Fibroblast of gingiva (primary cell): Measurements from ENCODE around the gene TRIM9.

Experiments
- DNase-seq: peaks from one replicate; pipeline ENCODE4 v3.0.0-alpha.2; 2011; ENCODE audit warnings: low read depth

The TRIM9 gene

GRCh38 chr14:51093371-51094281, 1.3 kb downstream of the TRIM9 start:
- no peak for DNase-seq

GRCh38 chr14:51092965-51093364, 1.9 kb downstream of the TRIM9 start:
- no peak for DNase-seq

- no peak for DNase-seq
Measured at GRCh38 chr14:51089278-51089677, 5.6 kb downstream of the TRIM9 start.

DNA sequence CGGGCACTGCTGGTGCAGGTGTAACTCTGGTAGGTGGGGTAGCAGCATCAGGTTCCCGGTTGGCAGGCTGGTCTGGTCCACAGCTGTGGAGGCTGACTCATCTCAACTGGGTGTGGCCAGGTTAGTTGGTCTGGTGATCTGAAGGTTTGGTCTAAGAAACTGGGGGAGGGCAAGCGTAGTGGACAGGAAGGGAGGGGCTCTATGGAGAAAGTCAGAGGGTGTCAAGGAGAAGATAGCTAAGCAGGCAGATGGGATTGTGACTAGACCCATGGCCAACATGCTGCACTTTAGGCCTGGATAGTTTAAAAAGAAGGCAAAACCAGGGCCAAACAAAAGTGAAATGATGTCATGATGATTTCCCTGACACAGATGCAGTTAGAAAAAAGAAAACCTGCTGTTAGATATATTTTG, 7.9 kb downstream of the TRIM9 start:
- no peak for DNase-seq

- no peak for DNase-seq
Measured at GRCh38 chr14:51086044-51086443, 8.9 kb downstream of the TRIM9 start.

GRCh38 chr14:51084962-51085361, 9.9 kb downstream of the TRIM9 start:
- DNase-seq: no peak

DNA sequence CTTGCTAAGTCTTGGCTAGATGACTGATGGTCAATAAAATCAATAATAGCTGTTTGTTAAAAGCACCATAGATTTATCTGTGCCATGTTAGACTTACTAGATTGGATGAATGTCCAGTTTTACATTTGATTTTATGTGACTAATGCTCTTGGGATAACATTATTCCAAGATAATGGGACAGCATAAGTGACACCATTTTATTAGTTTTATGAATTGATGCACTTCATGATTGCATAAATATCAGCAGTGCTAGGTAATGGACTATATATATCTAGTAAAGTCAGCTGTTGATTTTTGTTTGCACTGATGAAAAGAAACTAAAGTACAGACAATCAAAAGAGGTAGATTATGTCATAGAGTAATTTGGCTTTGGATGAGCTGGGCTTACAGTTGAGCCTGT, 10.4 kb downstream of the TRIM9 start:
- DNase-seq: no peak

DNA sequence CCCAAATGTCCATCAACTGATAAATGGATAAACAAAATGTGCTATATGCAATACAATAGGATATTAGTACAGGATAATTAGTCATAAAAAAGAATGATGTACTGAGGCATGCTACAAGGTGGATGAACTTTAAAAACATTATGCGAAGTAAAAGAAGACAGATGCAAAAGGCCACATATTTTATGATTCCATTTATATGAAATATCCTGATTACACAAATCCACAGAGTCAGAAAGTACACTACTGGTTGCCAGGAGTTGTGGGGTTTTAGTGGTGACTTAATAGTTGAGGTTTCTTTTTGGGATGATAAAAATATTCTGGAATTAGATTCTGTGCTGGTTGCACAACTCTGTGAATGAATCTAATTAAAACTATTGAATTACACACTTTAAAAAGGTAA, 12.6 kb downstream of the TRIM9 start:
- DNase-seq: peak; percentile 66

DNA sequence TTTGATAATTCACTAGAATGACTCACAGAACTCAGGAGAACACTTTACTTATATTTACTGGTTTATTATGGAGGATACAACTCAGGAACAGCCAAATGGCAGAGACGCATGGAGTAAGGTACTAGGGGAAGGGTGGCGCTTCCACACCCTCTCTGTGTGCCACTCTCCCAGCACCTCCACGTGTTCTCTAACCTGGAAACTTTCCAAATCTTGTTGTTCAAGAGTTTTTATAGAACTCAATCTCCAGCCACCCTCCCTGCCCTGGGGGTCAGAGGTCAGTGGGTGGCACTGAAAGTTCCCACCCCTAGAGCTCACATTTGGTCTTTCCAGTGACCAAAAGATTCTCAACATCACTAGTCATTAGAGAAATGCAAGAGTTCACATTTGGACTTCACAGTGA, 13.2 kb downstream of the TRIM9 start:
- DNase-seq: no peak

- DNase-seq: no peak
Measured at GRCh38 chr14:51081209-51081608, 13.7 kb downstream of the TRIM9 start.

GRCh38 chr14:51080645-51081044, 14.3 kb downstream of the TRIM9 start:
- DNase-seq: no peak

DNA sequence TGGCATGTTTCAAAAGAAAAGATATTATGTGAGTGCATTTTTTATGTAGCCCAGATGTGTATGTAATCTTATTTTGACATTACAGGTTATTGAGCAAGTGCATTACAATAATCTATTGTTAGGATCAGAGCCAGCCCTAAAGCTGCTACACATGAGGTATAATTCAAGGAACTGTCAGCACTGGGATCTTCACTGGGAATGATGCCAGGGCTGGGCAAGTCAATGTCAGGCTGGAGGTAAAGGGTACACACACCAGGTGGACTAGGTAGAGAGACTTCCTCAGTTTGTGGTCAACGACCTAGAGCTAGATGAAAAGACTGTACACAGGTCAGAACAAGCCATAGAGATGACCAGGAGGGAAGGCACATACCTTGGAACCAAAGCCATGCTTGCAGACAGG, 15.4 kb downstream of the TRIM9 start:
- DNase-seq: no peak

DNA sequence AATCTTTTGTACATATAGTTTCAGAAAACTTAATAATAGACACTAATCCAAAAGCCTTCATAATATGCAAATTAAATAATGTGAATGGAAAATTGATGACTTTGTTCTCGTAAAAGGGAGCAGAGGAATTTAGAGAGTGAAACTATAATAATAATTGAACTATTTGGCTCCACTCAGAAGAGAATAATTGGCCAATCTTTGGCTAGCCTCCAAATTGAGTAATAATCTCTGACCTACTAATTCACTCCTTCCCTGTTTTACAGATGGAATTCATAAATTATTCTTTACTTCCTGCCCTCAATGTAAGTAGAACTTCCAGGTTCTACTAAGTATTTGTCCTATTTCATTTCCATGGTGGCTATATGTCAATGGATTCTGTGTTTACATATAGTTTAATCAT, 15.8 kb downstream of the TRIM9 start:
- DNase-seq: peak; percentile 53

DNA sequence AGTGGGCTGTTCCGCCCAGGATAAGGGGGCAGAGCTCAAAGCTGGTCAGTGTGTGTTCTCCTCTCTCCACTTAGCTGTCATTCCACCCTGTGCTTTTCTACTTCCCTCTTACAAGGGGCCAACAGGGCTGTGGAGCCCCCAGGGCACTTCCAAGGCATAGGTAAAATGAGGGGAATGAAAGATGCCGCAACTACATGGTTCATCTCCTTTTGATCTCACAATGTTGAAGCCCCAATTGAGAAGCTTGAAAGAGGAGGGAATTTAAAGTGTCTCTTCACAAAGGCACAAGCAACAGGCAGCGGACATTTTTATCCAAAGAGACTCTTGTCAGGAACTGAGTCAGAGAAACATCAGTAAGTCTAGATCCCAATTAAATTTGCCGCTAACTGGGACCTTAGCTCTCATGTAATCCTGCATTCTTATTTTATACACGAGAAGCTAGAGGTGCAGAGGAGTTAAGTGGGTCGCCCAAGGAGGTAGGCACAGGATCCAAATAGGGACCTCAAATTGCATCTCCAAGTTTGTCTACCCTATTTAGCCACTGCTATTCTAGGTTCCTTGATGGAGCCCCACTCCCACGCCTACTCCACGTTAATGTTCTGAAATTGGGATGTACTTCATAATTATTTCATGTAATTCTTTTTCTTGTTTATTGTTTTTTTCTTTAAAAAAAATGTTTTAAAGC, 20.1 kb downstream of the TRIM9 start:
- DNase-seq: no peak

DNA sequence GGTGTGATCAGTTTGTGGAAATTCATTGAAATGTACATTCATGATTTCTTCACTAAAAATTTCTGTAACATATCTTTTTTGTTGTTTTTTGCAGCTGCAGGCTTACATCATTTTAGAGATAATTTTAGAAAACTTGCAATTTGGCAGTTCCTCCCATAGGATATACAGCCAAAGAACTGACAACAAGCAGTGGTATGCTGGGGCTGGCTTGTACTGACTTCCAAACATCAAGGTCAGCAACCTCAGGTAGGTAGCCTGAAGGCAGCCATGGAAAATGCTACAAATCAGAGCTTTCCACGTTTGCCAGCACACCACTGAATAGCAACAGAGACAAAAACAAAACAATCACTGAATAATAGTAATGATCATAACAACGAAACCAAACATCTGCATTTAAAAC, 21.2 kb downstream of the TRIM9 start:
- DNase-seq: no peak

GRCh38 chr14:51072976-51073375, 21.9 kb downstream of the TRIM9 start:
- no peak for DNase-seq

DNA sequence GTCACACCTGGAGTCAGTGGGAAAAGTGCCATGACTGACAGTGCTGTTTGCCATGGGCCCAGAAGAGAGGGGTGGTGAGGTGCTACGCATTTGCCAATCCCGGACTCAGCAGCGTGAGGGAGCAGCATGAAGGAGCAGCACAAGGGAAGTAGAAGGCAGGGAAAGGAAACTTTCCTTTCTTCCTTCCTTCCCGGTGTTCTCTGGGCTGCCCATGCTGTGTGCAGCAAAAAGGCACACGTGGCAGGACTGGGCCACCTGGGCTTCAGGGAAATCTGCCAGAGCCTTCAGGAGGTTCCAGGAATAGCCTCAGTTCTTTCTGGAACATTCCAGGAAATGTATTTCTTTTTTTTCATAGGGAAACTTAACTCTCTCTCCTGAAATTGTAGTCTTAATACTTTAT, 23.0 kb downstream of the TRIM9 start:
- DNase-seq: no peak

DNA sequence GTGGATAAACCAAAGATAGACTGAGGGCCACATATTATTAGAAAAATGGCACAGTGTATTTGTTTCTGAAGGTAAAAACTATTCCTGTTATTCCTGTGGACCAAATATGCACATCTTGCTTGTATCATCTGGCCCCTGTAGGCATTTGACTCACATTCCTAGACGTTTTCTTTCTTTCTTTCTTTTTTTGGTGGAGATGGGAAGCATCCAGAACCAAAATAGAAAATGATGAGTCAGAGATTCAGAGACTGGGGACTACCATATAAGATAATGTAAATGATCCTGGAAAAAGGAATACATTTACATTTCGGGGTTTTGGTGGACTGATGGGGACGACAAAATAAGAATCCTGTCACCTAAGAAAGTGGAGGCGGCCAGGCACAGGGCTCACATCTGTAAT, 24.2 kb downstream of the TRIM9 start:
- no peak for DNase-seq

- peak; percentile 26 for DNase-seq
Measured at GRCh38 chr14:51069055-51069454, 25.9 kb downstream of the TRIM9 start.

- DNase-seq: no peak
Measured at GRCh38 chr14:51068268-51068667, 26.6 kb downstream of the TRIM9 start.

GRCh38 chr14:51067295-51067694, 27.6 kb downstream of the TRIM9 start:
- no peak for DNase-seq

DNA sequence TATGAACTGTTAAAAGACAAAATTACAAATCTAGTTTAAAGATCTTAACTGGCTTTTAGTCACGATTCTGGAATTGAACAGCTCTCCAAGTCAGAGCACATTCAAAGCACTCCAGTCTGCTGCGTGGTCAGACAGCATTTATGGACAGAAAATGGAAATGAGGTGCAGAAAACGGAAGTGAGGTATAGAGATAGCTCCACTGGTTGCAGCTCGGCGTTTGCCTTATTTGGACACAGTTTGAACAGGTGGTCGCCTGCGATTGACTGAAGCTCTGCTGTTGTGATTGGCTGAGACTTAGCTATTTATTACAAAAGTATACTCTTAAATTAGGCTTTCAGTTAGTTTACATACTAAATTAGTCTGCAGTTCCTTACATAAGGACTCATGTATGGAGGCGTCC, 28.3 kb downstream of the TRIM9 start:
- no peak for DNase-seq

- no peak for DNase-seq
Measured at GRCh38 chr14:51059032-51059431, 35.9 kb downstream of the TRIM9 start.

GRCh38 chr14:51058382-51058781, 36.5 kb downstream of the TRIM9 start:
- DNase-seq: no peak
